Measurements from ENCODE around the gene SPDL1. TPM values are rescaled to one million over a fixed set of nuclear protein-coding genes. Genes with fewer than 3 reads are reported as not detected.

Gene SPDL1
- total RNA-seq, 2 donors from 2014 or later = 1.9 to 6.8 TPM

GRCh38 chr5:169653091-169653490 lies 69.5 kb downstream of the SPDL1 start:
- ATAC-seq (ENCODE audit: insufficient number of reproducible peaks, low FRiP score, low read depth) = no peak
- Histone ChIP-seq H3K4me3 (no peak overlapping the region), H3K36me3 (no peaks in the 10 kb centered on the region), H3K4me1 (ENCODE audit: control insufficient read depth in 1 of 2, low read depth in 2 of 2) (peaks cover 6 to 17% of the 10 kb centered on the region in 2 donors), H3K27ac (no peak overlapping the region), H3K27me3 (replicated peaks; ENCODE audit: insufficient read depth) (no peaks in the 10 kb centered on the region), H3K9me3 (no peaks in the 10 kb centered on the region)
- DNase-seq (ENCODE audit: low spot score) = no peak
- TF ChIP-seq CTCF (IDR thresholded peaks at IDR 0.05) = no peak

Other genes starting within 250 kb of the SPDL1 start
- gene DOCK2, start 53.5 kb downstream of the SPDL1 start, total RNA-seq = 10 to 100 TPM; 32.1 to 40.3 TPM

All from thoracic aorta (tissue), 2 donors.